Astrocyte of the spinal cord (primary cell): ENCODE results near the gene SHROOM3.

Experiments
- DNase-seq: peaks from one replicate; pipeline ENCODE4 v3.0.0; 2011; ENCODE audit warnings: low read depth, low spot score
- H3K4me3 ChIP-seq: 2 replicates; pipeline ENCODE4 v1.5.1; 2011; ENCODE audit warnings: low read depth, mild to moderate bottlenecking, low read length, moderate library complexity
- CTCF ChIP-seq: IDR thresholded peaks from 2 replicates; pipeline ENCODE4 v1.5.1; 2012; ENCODE audit warnings: low read depth, mild to moderate bottlenecking, low read length, inconsistent platforms
- in situ Hi-C: cut with HindIII; loops from 2 replicates; pipeline ENCODE4 v1.10.0; 2017; ENCODE audit warnings: low sequenced_read_pairs

The SHROOM3 gene

GRCh38 chr4:76767983-76768382 is 333.0 kb downstream of the SHROOM3 start:
- in situ Hi-C loops: no loop called here
- H3K4me3 ChIP-seq: no peak overlapping the region
- no peak for TF ChIP-seq CTCF
- peak; percentile 27 for DNase-seq

- no peak for TF ChIP-seq CTCF
- in situ Hi-C loops: no loop called here
- DNase-seq: peak; percentile 76
Observed at GRCh38 chr4:76772498-76773106, 337.6 kb downstream of the SHROOM3 start.

GRCh38 chr4:76773766-76774165 is 338.7 kb downstream of the SHROOM3 start:
- in situ Hi-C loops: no loop called here
- no peak for TF ChIP-seq CTCF

More at GRCh38 chr4:76772498-76773106, 337.6 kb downstream of the SHROOM3 start:
- H3K4me3 ChIP-seq: no peak overlapping the region

GRCh38 chr4:76779740-76780459 is 344.9 kb downstream of the SHROOM3 start:
- no peak for TF ChIP-seq CTCF
- in situ Hi-C loops: no loop called here
- DNase-seq: peak; percentile 81
- H3K4me3 ChIP-seq: no peak overlapping the region

More at GRCh38 chr4:76773766-76774165, 338.7 kb downstream of the SHROOM3 start:
- no peak for DNase-seq
- H3K4me3 ChIP-seq: no peak overlapping the region

- in situ Hi-C loops: no loop called here
- TF ChIP-seq CTCF: no peak
- H3K4me3 ChIP-seq: no peak overlapping the region
- DNase-seq: no peak
Observed at GRCh38 chr4:76780781-76781697, 346.0 kb downstream of the SHROOM3 start.

GRCh38 chr4:76781698-76782595 is 346.9 kb downstream of the SHROOM3 start:
- peak overlapping the region; percentile 16 for H3K4me3 ChIP-seq
- DNase-seq: peak; percentile 97
- in situ Hi-C loops: no loop called here
- no peak for TF ChIP-seq CTCF
